GM04503 (cell line): ENCODE data around the gene CCDC172.

ENCODE experiments used
- DNase-seq: peaks from one replicate; pipeline ENCODE4 v3.0.0-alpha.2; 2012; ENCODE audit warnings: low read depth

The CCDC172 gene

GRCh38 chr10:116324227-116324950, at the start of gene CCDC172:
CCDC172 (plus strand) TSS chr10:116324448; CDS start chr10:116325012, 564 bp downstream.
- DNase-seq: no peak

- DNase-seq: no peak
These were observed 47.3 kb upstream of the CCDC172 start for GRCh38 chr10:116276981-116277380.

- peak; percentile 68 for DNase-seq
These were observed 45.4 kb upstream of the CCDC172 start for GRCh38 chr10:116278846-116279245.

DNA sequence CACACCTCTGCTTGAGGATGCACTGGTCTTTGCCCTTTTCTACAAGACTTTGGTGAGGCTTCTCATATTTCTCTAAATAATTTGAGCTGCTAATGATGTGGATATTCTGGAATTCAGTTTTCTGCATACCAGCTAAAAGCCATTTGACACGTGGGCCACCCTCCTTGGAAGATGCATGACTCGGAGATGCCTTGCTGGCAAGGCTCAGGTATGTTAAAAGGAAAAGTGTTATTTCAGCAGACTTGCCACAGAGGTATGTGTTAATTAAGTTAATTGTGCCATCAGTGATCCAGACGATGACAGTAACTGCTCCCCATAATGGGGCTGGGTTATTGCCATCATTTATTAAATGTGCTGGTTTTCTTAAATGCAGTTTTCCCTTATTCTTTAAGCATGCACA, 42.5 kb upstream of the CCDC172 start:
- DNase-seq: no peak

DNA sequence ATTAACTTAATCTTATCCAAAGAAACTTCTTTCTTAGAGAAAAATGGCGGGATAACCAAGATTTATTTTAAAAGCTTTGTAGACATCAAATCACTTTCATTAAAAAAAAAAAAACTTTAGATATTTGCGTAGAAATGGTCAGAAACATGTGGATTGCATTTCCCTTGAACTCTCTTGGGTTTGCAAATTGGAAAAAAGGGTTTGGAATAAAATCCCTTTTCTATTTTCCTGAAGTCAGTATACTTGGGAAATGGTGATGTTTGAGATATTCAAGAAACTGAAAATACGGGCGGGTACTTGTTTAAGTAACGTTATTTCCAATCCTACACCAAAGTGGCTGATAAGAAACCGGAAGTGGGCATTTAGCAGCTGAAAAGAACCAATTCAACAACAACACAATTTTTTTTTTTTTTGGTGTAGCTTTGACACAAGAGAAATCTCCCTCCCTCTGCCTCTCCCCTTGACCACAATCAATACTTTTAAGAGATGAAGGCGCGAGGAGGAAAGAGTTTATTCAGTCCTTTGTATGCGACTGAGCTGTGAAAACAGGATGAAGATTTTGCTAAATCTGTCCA, 37.5 kb upstream of the CCDC172 start:
- DNase-seq: no peak

DNA sequence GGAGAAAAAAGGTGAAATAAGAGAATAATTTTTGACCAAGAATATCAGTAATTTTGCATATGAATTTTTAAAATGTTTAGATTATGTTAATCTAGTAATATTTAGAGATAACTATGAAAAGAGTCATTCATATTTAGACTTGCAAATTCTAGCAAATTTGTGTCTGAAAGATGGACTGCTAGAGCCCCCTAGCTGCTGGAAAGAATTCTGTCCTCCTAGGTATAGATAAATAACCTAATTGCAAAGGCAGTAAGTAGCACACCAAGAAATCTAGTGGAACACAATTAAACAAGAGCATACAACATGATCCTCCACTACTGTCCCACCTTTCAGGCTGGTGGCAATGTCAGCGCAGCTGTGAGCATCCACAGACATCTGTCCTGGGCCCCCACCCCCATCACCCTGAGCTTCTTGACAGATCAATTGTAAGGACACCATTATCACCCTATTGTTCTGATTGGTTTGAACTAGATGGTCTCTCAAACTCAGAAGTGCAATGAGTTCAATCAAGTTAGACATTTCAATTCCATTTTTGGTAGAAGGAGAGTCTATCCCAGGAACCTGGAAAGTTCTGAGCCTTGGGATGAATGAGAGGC, 36.2 kb upstream of the CCDC172 start:
- DNase-seq: no peak

DNA sequence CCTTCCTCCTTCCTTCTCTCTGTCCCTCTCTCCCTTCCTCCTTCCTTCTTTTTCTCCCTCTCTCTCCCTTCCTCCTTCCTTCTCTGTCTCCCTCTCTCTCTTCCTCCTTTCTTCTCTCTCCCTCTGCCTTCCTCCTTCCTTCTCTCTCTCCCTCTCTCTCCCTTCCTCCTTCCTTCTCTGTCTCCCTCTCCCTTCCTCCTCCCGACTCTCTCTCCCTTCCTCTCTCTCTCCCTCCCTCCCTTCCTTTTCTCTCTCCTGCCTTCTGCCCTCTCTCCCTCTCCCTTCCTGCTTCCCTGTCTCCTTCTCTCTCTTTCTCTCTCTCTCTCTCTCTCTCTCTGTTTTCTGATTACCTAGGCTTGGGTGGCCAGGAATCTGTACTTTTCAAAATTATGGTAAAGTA, 34.6 kb upstream of the CCDC172 start:
- no peak for DNase-seq

DNA sequence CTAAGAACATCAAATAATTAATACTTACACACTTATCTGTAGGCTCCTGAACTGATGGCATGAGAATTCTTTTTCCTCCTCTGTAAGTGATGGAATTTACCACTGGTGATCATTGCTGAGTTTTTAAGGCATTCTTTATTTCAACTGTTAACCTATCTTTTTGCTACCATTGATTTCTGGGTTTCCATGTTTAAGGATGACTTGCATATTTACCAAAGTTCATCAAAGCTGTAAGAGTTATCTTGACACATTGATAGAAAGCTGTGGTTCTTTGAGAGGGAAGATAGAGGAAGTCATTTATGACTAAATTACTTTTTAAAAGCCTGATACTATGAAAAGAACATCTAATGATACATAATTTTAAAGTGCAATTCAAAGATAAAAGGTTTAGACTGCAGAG, 31.8 kb upstream of the CCDC172 start:
- DNase-seq: no peak

DNA sequence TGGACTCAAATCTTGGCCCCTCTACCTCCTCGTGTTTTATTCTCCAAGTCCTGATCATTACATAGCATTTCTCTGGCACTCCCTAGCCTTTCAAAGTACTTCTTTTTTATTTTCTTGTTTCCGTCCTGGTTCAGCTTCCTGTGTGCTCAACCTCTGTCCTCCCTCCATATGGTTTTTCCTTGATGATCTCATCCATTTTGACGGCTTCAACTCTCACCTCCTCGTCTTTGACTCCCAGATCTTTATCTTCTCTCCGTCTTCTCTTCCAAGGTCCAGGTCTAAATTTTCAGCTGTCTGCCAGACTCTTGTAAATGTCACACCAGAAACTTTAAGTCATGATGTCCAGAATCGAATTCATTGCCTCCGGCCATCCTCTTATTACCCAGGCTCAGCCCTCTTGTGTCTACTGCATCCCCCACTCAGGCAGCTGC, 27.9 kb upstream of the CCDC172 start:
- no peak for DNase-seq

- DNase-seq: no peak
These were observed 25.7 kb upstream of the CCDC172 start for GRCh38 chr10:116298586-116298985.

GRCh38 chr10:116300542-116300941, 23.7 kb upstream of the CCDC172 start:
- DNase-seq: no peak

DNA sequence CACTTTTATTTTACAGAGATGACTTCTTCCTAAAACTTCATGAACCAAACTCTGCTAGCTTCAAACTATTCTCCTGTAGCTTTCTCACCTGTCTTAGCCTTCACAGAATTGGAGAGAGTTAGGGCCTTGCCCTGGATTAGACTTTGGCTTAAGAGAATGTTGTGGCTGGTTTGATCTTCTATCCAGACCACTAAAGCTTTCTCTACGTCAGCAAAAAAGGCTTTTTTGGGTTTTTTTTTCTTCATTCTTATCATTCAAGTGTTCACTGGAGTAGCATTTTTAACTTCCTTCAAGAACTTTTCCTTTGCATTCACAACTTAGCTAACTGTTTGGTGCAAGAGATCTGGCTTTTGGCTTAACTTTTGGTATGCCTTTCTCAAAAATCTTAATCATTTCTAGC, 19.3 kb upstream of the CCDC172 start:
- DNase-seq: no peak

GRCh38 chr10:116306847-116307246, 17.4 kb upstream of the CCDC172 start:
- no peak for DNase-seq

DNA sequence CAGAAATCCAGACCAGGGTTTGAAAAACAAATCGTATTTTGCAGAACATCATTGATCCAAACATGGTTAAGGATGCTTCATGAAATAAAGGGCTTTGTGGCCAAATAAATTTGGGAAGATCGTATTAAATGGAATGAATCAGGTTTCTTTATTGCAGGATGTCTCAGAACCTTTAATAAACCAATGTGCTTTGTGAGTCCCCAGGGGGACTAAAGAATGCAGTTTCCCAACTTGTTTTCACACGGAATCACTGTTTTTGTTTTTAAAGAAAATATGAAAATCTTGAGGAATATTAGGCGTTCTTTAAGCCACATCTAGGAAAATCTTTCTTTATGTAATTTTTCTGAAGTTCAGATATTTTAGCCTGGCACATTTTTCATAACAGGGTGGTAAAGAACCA, 16.8 kb upstream of the CCDC172 start:
- no peak for DNase-seq

DNA sequence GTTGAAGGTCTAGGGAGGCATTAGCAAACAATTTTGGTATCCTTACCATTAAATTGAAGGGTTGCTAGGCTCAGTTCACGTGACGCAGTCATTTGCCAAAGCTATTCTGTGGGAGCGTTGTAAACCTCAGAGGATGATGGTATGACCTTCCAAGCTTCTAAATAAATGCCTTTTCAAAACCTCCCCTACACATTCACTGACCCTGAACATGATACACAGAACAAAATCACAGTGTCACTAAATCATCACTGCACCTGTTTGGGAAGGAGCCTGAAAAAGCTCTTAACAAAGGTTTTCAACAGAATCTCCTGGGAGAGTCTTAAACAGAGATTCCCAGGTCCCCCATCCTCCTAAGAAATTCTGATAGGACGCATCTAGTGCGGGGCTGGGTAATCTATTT, 13.2 kb upstream of the CCDC172 start:
- no peak for DNase-seq

GRCh38 chr10:116311706-116312490, 12.3 kb upstream of the CCDC172 start:
- DNase-seq: no peak

- no peak for DNase-seq
These were observed 11.7 kb upstream of the CCDC172 start for GRCh38 chr10:116312548-116312947.

DNA sequence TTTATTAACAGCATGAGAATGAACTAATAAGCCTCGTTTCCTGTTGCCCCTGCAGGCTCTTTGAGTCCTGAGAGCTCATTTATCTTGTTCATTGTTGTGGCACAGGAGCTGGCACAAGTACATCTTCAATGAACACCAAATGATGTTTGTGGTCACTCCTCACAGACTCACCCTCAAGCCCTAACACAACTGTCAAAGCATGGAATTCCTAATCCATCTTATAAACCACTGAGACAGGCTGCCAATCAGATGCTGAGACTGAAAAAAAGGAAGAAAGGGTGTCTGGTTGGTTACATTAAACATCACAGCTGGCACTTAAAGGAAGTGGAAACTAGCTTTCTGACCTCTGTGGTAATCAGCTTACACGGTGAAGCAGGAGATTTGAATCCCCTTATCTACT, 7.7 kb upstream of the CCDC172 start:
- no peak for DNase-seq

DNA sequence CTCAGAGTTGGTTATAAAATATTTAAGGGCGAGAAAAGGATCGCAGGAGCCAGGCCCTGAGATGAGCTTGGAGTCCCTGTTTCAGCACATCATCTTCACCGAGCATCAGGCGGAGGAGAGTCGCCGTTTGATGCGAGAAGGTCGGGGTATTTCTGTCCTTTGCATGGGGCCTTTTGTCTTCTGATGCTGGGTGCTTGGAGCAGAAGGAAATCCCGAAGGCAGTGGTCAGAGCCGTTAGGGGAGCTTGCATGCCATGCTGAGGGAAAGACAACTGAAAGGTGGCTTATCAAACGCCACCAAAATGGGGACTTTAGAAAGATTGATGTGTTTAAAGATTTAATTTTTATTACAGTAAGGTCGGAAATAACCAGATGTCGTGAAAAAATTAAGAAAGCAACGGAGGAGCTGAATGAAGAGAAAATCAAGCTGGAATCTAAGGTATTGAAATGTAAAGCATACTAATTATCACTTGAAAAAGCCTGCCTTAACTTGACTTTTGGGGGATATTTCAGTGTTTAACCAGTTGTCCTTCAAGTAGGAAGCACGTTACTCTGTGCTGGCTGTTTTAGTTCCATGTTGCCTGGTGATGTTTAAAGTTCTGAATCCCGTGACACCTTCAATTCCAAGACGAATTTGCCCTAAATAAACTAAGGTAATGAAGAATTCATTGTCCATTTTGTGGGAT, 845 bp downstream of the CCDC172 start:
- DNase-seq: no peak

DNA sequence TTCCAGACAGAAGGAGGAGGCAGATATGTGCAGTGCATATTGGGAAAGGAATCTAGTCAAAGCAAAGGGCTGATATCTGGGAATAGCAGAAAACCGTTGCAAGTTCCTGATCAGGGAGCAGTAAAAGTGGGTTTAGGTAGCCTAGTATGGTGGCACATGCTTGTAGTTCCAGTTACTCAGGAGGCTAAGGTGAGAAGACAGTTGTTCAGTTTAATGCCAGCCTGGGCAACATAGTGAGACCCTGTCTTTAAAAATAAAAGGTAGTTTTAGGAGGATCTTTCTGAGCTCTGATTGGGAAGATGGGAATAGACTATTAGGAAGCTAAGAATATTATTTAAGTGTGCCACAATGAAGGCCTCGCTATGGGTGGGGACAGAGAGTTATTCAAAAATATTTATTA, 1.7 kb downstream of the CCDC172 start:
- no peak for DNase-seq

- DNase-seq: no peak
These were observed 4.9 kb downstream of the CCDC172 start for GRCh38 chr10:116329153-116329552.

DNA sequence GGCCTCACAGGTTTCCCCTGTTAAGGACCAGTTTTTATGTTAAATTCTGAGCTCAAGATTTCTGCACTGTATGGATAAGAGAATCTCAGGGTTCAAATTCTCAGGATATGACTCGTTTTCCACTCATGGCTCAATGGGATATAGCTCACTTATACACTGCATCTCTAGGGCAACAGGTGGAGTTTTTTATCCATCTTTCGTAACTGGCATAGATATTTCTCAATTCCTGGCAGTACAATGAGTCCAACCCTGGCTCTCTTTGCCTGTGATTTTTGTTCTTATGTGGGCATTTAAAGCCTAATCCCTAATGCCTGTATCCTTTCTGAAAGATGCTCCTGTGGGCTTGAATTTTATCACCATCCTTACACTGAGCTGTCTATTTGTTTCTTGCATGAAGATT, 7.6 kb downstream of the CCDC172 start:
- DNase-seq: no peak
